Vagina (tissue), 2 donors: ENCODE results near the gene RAC3. TPM values are rescaled to one million over a fixed set of nuclear protein-coding genes. Genes with fewer than 3 reads are reported as not detected.

Experiments
- DNase-seq, 2 donors: peaks; one replicate each; pipeline ENCODE4 v3.0.0-alpha.2; 2017; ENCODE audit errors: extremely low spot score in 2 of 2
- H3K27ac ChIP-seq: fragments of 200-600 bp; sonication (generic); one replicate; pipeline ENCODE4 v1.5.1; 2019
- H3K27me3 ChIP-seq: fragments of 200-600 bp; sonication (generic); one replicate; pipeline ENCODE4 v1.5.1; 2019
- H3K36me3 ChIP-seq, 2 donors: fragments of 200-600 bp; sonication (generic); one replicate each; pipeline ENCODE4 v1.5.1; 2017 to 2019
- H3K4me1 ChIP-seq: fragments of 200-600 bp; sonication (generic); one replicate; pipeline ENCODE4 v1.5.1; 2019
- H3K4me3 ChIP-seq, 2 donors: fragments of 200-600 bp; sonication (generic); 1 replicate in 1 of 2; 2 replicates in 1 of 2; pipeline ENCODE4 v1.5.1; 2016 to 2019
- H3K9me3 ChIP-seq: fragments of 200-600 bp; sonication (generic); one replicate; pipeline ENCODE4 v1.5.1; 2019
- CTCF ChIP-seq, 3 experiments: fragments of 450-650 bp in 2 of 3; fragments of 200-600 bp in 1 of 3; sonication (generic) in 1 of 3; IDR thresholded peaks; one replicate each; pipeline ENCODE4 v1.5.1; 2017 to 2019; ENCODE audit warnings: antibody characterized with exemption in 3 of 3, mild to moderate bottlenecking in 2 of 3, moderate library complexity in 2 of 3
- POLR2A ChIP-seq, 2 donors: fragments of 450-650 bp; IDR thresholded peaks; one replicate each; pipeline ENCODE4 v1.6.1; 2017; ENCODE audit warnings: antibody characterized with exemption in 2 of 2, mild to moderate bottlenecking in 2 of 2, moderate library complexity in 2 of 2
- POLR2AphosphoS5 ChIP-seq, 2 donors: sonication (generic); formaldehyde crosslinking; IDR thresholded peaks; one replicate each; pipeline ENCODE4 v1.9.0; 2017; ENCODE audit warnings: antibody characterized with exemption in 2 of 2, mild to moderate bottlenecking in 2 of 2, low read depth in 1 of 2; ENCODE audit not compliant: insufficient read depth in 1 of 2
- intact Hi-C: fragments of 100-400 bp; cut with DNase I; formaldehyde crosslinking; loops from one replicate; pipeline ENCODE4 v1.15.1; 2023
- total RNA-seq: library from RNA; depleted of rRNA; stranded (reverse); fragments of >200 nt; gene quantifications from one replicate; pipeline ENCODE4 v1.2.3, GENCODE V29; 2016

RAC3 gene
- total RNA-seq, 1 donor from 2014 or later, result 12.8 TPM

GRCh38 chr17:82080048-82080788 is 48.7 kb downstream of the RAC3 start:
- DNase-seq, result no peak
- intact Hi-C loops, result no loop called here
- peaks cover 0 to 66% of the 10 kb centered on the region in 2 donors for H3K36me3 ChIP-seq

GRCh38 chr17:82080789-82081464 is 49.4 kb downstream of the RAC3 start:
- no peak overlapping the region for H3K27ac ChIP-seq
- no peaks in the 10 kb centered on the region for H3K27me3 ChIP-seq
- TF ChIP-seq CTCF (IDR thresholded peaks at IDR 0.05), result no peak
- TF ChIP-seq POLR2A (IDR thresholded peaks at IDR 0.05), result no peak
- TF ChIP-seq POLR2AphosphoS5 (IDR thresholded peaks at IDR 0.05; ENCODE audit: insufficient read depth in 1 of 2, low read depth in 1 of 2), result no peak
- no peaks in the 10 kb centered on the region for H3K9me3 ChIP-seq
- no peak for DNase-seq
- H3K4me3 ChIP-seq, result no peak overlapping the region
- intact Hi-C loops, result no loop called here
- H3K4me1 ChIP-seq, result peaks cover 16% of the 10 kb centered on the region
- H3K36me3 ChIP-seq, result peaks cover 0 to 73% of the 10 kb centered on the region in 2 donors

More at GRCh38 chr17:82080048-82080788, 48.7 kb downstream of the RAC3 start:
- no peak for TF ChIP-seq CTCF (IDR thresholded peaks at IDR 0.05)
- no peak for TF ChIP-seq POLR2A (IDR thresholded peaks at IDR 0.05)
- no peak for TF ChIP-seq POLR2AphosphoS5 (IDR thresholded peaks at IDR 0.05; ENCODE audit: insufficient read depth in 1 of 2, low read depth in 1 of 2)
- Histone ChIP-seq H3K4me3 (no peak overlapping the region), H3K4me1 (peaks cover 16% of the 10 kb centered on the region), H3K27me3 (no peaks in the 10 kb centered on the region), H3K27ac (no peak overlapping the region), H3K9me3 (no peaks in the 10 kb centered on the region)

- no peaks in the 10 kb centered on the region for H3K9me3 ChIP-seq
- H3K27ac ChIP-seq, result no peak overlapping the region
- peaks cover 0 to 79% of the 10 kb centered on the region in 2 donors for H3K36me3 ChIP-seq
- no peaks in the 10 kb centered on the region for H3K27me3 ChIP-seq
- H3K4me3 ChIP-seq, result no peak overlapping the region
- no peak for DNase-seq
- TF ChIP-seq POLR2A (IDR thresholded peaks at IDR 0.05) (no peak), POLR2AphosphoS5 (IDR thresholded peaks at IDR 0.05; ENCODE audit: insufficient read depth in 1 of 2, low read depth in 1 of 2) (no peak), CTCF (IDR thresholded peaks at IDR 0.05) (no peak)
- intact Hi-C loops, result no loop called here
- H3K4me1 ChIP-seq, result peaks cover 16% of the 10 kb centered on the region
These were observed 50.1 kb downstream of the RAC3 start for GRCh38 chr17:82081546-82081945.

GRCh38 chr17:82081966-82082365 is 50.5 kb downstream of the RAC3 start:
- Histone ChIP-seq H3K36me3 (peaks cover 0 to 83% of the 10 kb centered on the region in 2 donors), H3K27me3 (no peaks in the 10 kb centered on the region), H3K27ac (no peak overlapping the region), H3K4me3 (no peak overlapping the region), H3K9me3 (no peaks in the 10 kb centered on the region), H3K4me1 (peaks cover 16% of the 10 kb centered on the region)
- DNase-seq, result no peak
- intact Hi-C loops, result no loop called here
- TF ChIP-seq POLR2AphosphoS5 (IDR thresholded peaks at IDR 0.05; ENCODE audit: insufficient read depth in 1 of 2, low read depth in 1 of 2) (no peak), POLR2A (IDR thresholded peaks at IDR 0.05) (no peak), CTCF (IDR thresholded peaks at IDR 0.05) (no peak)

- peaks cover 0 to 88% of the 10 kb centered on the region in 2 donors for H3K36me3 ChIP-seq
- no peak for DNase-seq
- no peaks in the 10 kb centered on the region for H3K27me3 ChIP-seq
- no peak for TF ChIP-seq POLR2A (IDR thresholded peaks at IDR 0.05)
- TF ChIP-seq CTCF (IDR thresholded peaks at IDR 0.05), result no peak
- no peak for TF ChIP-seq POLR2AphosphoS5 (IDR thresholded peaks at IDR 0.05; ENCODE audit: insufficient read depth in 1 of 2, low read depth in 1 of 2)
- H3K9me3 ChIP-seq, result no peaks in the 10 kb centered on the region
- peaks cover 11% of the 10 kb centered on the region for H3K4me1 ChIP-seq
- H3K27ac ChIP-seq, result no peak overlapping the region
- intact Hi-C loops, result no loop called here
- H3K4me3 ChIP-seq, result no peak overlapping the region
These were observed 51.0 kb downstream of the RAC3 start for GRCh38 chr17:82082456-82082855.
